Stimulated activated CD4-positive, alpha-beta T cell treated with anti-CD3 and anti-CD28 coated beads, Interleukin-15, amount 100 ng/mL, for 1 hour (primary cell): ENCODE data around the gene CLEC4A.
"Not testable (repeated sequence)": the region's sequence is repeated elsewhere in the genome, so short reads cannot be mapped to it uniquely, and the experiment has no call there.

Experiments used
- DNase-seq, 2 donors: peaks; one replicate each; pipeline ENCODE4 v3.0.0-alpha.2; 2020; ENCODE audit warnings: low read depth in 1 of 2, low spot score in 1 of 2

CLEC4A gene

DNA sequence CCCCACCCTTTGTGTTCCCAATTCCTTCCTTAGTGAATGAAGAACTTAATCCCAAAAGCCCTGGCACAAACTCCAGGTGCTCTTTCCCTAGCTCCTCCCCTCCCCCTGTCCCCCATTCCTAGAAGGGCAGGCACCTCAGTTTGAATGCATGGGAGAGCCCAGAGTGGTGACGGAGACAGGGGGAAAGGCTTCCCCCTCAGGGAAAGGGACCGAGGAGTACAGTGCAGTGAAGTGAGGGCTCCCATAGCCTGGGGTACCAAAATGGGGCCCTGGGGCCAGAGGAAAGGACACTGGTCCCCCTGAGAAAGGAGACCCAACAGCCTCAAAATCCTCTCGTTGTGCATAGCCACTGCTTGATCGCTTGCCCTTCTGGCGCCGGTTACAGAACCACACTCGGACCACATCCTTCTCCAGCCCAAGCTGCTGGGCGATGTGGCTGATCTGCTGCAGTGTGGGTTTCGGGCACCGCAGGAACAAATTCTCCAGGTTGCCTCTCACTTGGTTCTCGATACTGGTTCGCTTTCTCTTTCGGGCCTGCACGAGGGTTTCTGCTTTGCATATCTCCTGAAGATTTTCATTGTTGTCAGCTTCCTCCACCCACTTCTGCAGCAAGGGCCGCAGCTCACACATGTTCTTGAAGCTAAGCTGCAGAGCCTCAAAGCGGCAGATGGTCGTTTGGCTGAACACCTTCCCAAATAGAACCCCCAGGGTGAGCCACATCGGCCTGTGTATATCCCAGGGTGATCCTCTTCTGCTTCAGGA is 10.4 kb downstream of the CLEC4A start:
- not testable (repeated sequence) for DNase-seq

- DNase-seq: not testable (repeated sequence)
These were observed 11.0 kb downstream of the CLEC4A start for GRCh38 chr12:8134398-8134930.

GRCh38 chr12:8141647-8142046 is 18.2 kb downstream of the CLEC4A start:
- not testable (repeated sequence) for DNase-seq

DNA sequence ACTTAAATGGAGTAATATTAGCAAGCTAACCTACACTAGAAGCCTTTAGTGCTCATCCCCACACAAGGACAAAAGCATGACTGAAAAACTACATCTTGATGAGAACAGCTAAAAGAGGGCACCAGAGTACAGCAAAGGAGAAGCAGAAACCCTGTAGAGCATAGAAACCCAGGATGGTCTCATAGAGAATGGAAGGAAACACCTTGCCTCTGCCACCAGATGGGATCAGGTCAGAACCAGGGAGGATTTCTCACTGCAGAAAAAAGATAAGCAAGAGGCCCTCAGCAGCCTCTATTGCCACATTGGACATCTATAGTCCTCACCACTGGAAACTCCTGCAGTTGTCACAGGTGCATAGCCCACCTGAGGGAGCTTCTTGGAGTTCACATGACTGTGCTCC is 19.8 kb downstream of the CLEC4A start:
- no peak for DNase-seq

- DNase-seq: no peak
These were observed 22.5 kb downstream of the CLEC4A start for GRCh38 chr12:8145754-8146441.

GRCh38 chr12:8146442-8146771 is 23.0 kb downstream of the CLEC4A start:
- no peak for DNase-seq

- DNase-seq: no peak
These were observed 31.1 kb downstream of the CLEC4A start for GRCh38 chr12:8154526-8154925.

- DNase-seq: no peak
These were observed 33.0 kb downstream of the CLEC4A start for GRCh38 chr12:8156416-8156815.

- no peak for DNase-seq
These were observed 33.4 kb downstream of the CLEC4A start, which contains the start of gene ZNF705A for GRCh38 chr12:8156845-8157244. Gene ZNF705A, plus strand, starts transcription at chr12:8157015. Its CDS starts 15,611 bp downstream, at chr12:8172626.

DNA sequence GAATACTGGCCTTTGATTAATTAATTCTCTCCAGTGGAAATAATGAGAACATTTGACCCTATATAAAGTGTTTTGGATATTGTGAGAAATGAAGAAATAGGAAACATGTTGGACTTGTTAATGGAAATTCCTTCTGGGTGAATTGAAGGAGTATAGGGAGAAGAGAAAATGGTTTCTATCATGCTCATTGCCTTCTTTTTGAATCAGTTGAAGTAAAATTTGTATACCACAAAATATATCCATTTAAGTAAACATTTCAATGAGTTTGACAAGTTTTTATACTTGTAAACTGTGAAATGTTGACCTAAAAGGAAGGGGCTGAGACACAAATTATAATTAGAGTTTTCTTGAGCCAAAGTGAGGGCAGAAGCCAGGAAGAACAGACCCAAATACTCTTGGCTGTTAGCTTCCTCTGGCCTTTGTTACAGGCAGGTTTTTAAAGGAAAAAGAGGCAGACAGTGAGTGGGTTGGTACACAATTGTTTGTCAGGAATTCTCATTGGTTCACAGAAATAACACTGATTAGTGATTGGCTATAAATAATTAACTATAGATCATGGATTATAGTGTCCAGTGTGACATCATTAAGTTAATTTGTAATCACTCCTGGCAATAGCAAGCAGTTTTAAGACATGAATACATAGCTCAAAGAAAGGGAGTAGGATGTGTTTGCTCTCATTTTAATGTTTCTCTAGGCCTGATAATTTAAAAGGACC is 34.2 kb downstream of the CLEC4A start:
- DNase-seq: no peak

GRCh38 chr12:8172911-8173310 is 49.5 kb downstream of the CLEC4A start:
- DNase-seq: not testable (repeated sequence)

- peak; percentile 48 to 59 for DNase-seq
These were observed 56.7 kb downstream of the CLEC4A start for GRCh38 chr12:8179989-8180585.

- DNase-seq: not testable (repeated sequence)
These were observed 57.9 kb downstream of the CLEC4A start for GRCh38 chr12:8181271-8181670.

- DNase-seq: not testable (repeated sequence)
These were observed 59.5 kb downstream of the CLEC4A start for GRCh38 chr12:8182923-8183322.

DNA sequence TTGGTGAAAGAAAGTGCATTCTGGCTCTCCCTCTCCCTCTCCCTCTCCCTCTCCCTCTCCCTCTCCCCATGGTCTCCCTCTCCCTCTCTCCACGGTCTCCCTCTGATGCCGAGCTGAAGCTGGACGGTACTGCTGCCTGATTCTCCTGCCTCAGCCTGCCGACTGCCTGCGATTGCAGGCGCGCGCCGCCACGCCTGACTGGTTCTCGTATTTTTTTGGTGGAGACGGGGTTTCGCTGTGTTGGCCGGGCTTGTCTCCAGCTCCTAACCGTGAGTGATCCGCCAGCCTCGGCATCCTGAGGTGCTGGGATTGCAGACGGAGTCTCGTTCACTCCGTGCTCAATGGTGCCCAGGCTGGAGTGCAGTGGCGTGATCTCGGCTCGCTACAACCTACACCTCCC is 59.9 kb downstream of the CLEC4A start:
- DNase-seq: not testable (repeated sequence)

GRCh38 chr12:8184206-8184605 is 60.8 kb downstream of the CLEC4A start:
- DNase-seq: not testable (repeated sequence)

GRCh38 chr12:8188088-8188487 is 64.7 kb downstream of the CLEC4A start:
- DNase-seq: not testable (repeated sequence)
